Measurements from ENCODE around the gene P2RY14.

Gene P2RY14

GRCh38 chr3:151278230-151278629 lies at the start of gene P2RY14:
TSS of gene P2RY14 (minus strand) at chr3:151278542. CDS start at chr3:151214316, 64,226 bp downstream.
- DNase-seq (ENCODE audit: low read depth), result no peak

- DNase-seq (ENCODE audit: low read depth), result no peak
Measured at GRCh38 chr3:151327571-151328198, 49.3 kb upstream of the P2RY14 start.

GRCh38 chr3:151322511-151322910 lies 44.2 kb upstream of the P2RY14 start:
- no peak for DNase-seq (ENCODE audit: low read depth)

GRCh38 chr3:151321526-151321925 lies 43.2 kb upstream of the P2RY14 start:
- DNase-seq (ENCODE audit: low read depth), result no peak

- no peak for DNase-seq (ENCODE audit: low read depth)
Measured at GRCh38 chr3:151320131-151320530, 41.8 kb upstream of the P2RY14 start.

- DNase-seq (ENCODE audit: low read depth), result no peak
Measured at GRCh38 chr3:151319628-151320027, 41.3 kb upstream of the P2RY14 start.

GRCh38 chr3:151318991-151319390 lies 40.6 kb upstream of the P2RY14 start:
- no peak for DNase-seq (ENCODE audit: low read depth)

- no peak for DNase-seq (ENCODE audit: low read depth)
Measured at GRCh38 chr3:151318313-151318712, 40.0 kb upstream of the P2RY14 start.

GRCh38 chr3:151316267-151316991 lies 38.1 kb upstream of the P2RY14 start, which contains the start of gene GPR87:
TSS of gene GPR87 (minus strand) at chr3:151316820. CDS start at chr3:151300100, 16,720 bp downstream.
- DNase-seq (ENCODE audit: low read depth), result no peak

GRCh38 chr3:151315846-151316245 lies 37.5 kb upstream of the P2RY14 start:
- no peak for DNase-seq (ENCODE audit: low read depth)

GRCh38 chr3:151315136-151315535 lies 36.8 kb upstream of the P2RY14 start:
- no peak for DNase-seq (ENCODE audit: low read depth)

GRCh38 chr3:151314593-151314992 lies 36.3 kb upstream of the P2RY14 start:
- no peak for DNase-seq (ENCODE audit: low read depth)

GRCh38 chr3:151314137-151314536 lies 35.8 kb upstream of the P2RY14 start:
- no peak for DNase-seq (ENCODE audit: low read depth)

GRCh38 chr3:151312972-151313371 lies 34.6 kb upstream of the P2RY14 start:
- no peak for DNase-seq (ENCODE audit: low read depth)

- DNase-seq (ENCODE audit: low read depth), result no peak
Measured at GRCh38 chr3:151309566-151309965, 31.2 kb upstream of the P2RY14 start.

- DNase-seq (ENCODE audit: low read depth), result no peak
Measured at GRCh38 chr3:151307583-151308488, 29.5 kb upstream of the P2RY14 start.

- DNase-seq (ENCODE audit: low read depth), result no peak
Measured at GRCh38 chr3:151307131-151307530, 28.8 kb upstream of the P2RY14 start.

GRCh38 chr3:151306168-151306810 lies 27.9 kb upstream of the P2RY14 start:
- no peak for DNase-seq (ENCODE audit: low read depth)

GRCh38 chr3:151305775-151306151 lies 27.4 kb upstream of the P2RY14 start:
- DNase-seq (ENCODE audit: low read depth), result no peak

- DNase-seq (ENCODE audit: low read depth), result no peak
Measured at GRCh38 chr3:151305060-151305774, 26.9 kb upstream of the P2RY14 start.

- no peak for DNase-seq (ENCODE audit: low read depth)
Measured at GRCh38 chr3:151303751-151304150, 25.4 kb upstream of the P2RY14 start.
